Tibial nerve (tissue), 4 donors: Measurements from ENCODE around the gene ASCC2. TPM values are rescaled to one million over a fixed set of nuclear protein-coding genes. Genes with fewer than 3 reads are reported as not detected.

Experiments used
- DNase-seq, 2 donors: peaks; one replicate each; pipeline ENCODE4 v3.0.0-alpha.2; 2019; ENCODE audit warnings: low spot score in 2 of 2
- H3K27ac ChIP-seq, 4 donors: fragments of 200-600 bp; sonication (generic) in 3 of 4; one replicate each; pipeline ENCODE4 v1.5.1; 2017 to 2019; ENCODE audit warnings: mild to moderate bottlenecking in 1 of 4
- H3K27me3 ChIP-seq, 2 donors: fragments of 200-600 bp; sonication (generic) in 1 of 2; one replicate each; pipeline versions ENCODE4 v1.5.1 to v1.6.0; 2017 to 2019
- H3K36me3 ChIP-seq, 3 donors: fragments of 200-600 bp; sonication (generic); one replicate each; pipeline ENCODE4 v1.5.1; 2018 to 2019
- H3K4me1 ChIP-seq, 4 donors: fragments of 200-600 bp; sonication (generic) in 3 of 4; one replicate each; pipeline ENCODE4 v1.5.1; 2017 to 2019
- H3K4me3 ChIP-seq, 4 donors: fragments of 200-600 bp; sonication (generic) in 3 of 4; one replicate each; pipeline ENCODE4 v1.5.1; 2017 to 2019; ENCODE audit warnings: mild to moderate bottlenecking in 1 of 4, moderate library complexity in 1 of 4
- H3K9me3 ChIP-seq, 4 donors: fragments of 200-600 bp; sonication (generic) in 3 of 4; one replicate each; pipeline ENCODE4 v1.5.1; 2017 to 2019
- CTCF ChIP-seq, 5 experiments: fragments of 200-600 bp in 3 of 5; fragments of 450-650 bp in 2 of 5; sonication (generic) in 3 of 5; IDR thresholded peaks; one replicate each; pipeline ENCODE4 v1.5.1; 2016 to 2019; ENCODE audit warnings: antibody characterized with exemption in 5 of 5, mild to moderate bottlenecking in 3 of 5, moderate library complexity in 2 of 5
- EP300 ChIP-seq, 2 donors: sonication (generic); formaldehyde crosslinking; IDR thresholded peaks; one replicate each; pipeline ENCODE4 v1.6.1; 2017; ENCODE audit warnings: antibody characterized with exemption in 2 of 2, mild to moderate bottlenecking in 1 of 2
- POLR2A ChIP-seq, 2 donors: fragments of 450-650 bp; IDR thresholded peaks; one replicate each; pipeline ENCODE4 v1.6.1; 2017; ENCODE audit warnings: antibody characterized with exemption in 2 of 2, mild to moderate bottlenecking in 2 of 2, moderate library complexity in 2 of 2
- whole genome bisulfite sequencing, 2 donors: methylation state at CpG; one replicate each; pipeline ENCODE4 v1.1.5; 2018; 5-methylcytosine and 5-hydroxymethylcytosine counted together
- total RNA-seq, 4 donors: library from RNA; depleted of rRNA; stranded (reverse); fragments of >200 nt; gene quantifications; one replicate each; pipeline ENCODE4 v1.1.0, GENCODE V29; 2016

Gene ASCC2
- total RNA-seq, 4 donors from 2014 or later: 30.4 to 45.3 (median 40.9) TPM

GRCh38 chr22:29799217-29799680 lies 38.8 kb downstream of the ASCC2 start:
- WGBS, 2 donors: 48 to 56% methylated on average over 8 of the region's 8 CpGs
- Histone ChIP-seq H3K27me3 (no peaks in the 10 kb centered on the region), H3K27ac (peak overlapping the region; percentile 42 to 87 (median 72)), H3K4me1 (peaks cover 0 to 29% (median 9%) of the 10 kb centered on the region in 4 donors), H3K9me3 (no peaks in the 10 kb centered on the region), H3K36me3 (peaks cover 0 to 100% (median 8%) of the 10 kb centered on the region in 3 donors), H3K4me3 (peak overlapping the region in 1 of 4 donors; percentile 17)
- TF ChIP-seq EP300 (IDR thresholded peaks at IDR 0.05) (peak in 1 of 2 donors; percentile 74), POLR2A (IDR thresholded peaks at IDR 0.05) (no peak), CTCF (IDR thresholded peaks at IDR 0.05) (peak in 2 of 5 experiments; percentile 18 to 21)
- peak; percentile 55 to 79 for DNase-seq

GRCh38 chr22:29798801-29799200 lies 39.3 kb downstream of the ASCC2 start:
- TF ChIP-seq POLR2A (IDR thresholded peaks at IDR 0.05) (no peak), CTCF (IDR thresholded peaks at IDR 0.05) (no peak), EP300 (IDR thresholded peaks at IDR 0.05) (no peak)
- peak overlapping the region in 1 of 4 donors; percentile 17 for H3K4me3 ChIP-seq
- H3K27me3 ChIP-seq: no peaks in the 10 kb centered on the region
- H3K4me1 ChIP-seq: peaks cover 0 to 29% (median 9%) of the 10 kb centered on the region in 4 donors
- H3K27ac ChIP-seq: peak overlapping the region; percentile 42 to 87 (median 72)
- 57 to 80% methylated on average over 2 of the region's 2 CpGs for WGBS, 2 donors
- no peaks in the 10 kb centered on the region for H3K9me3 ChIP-seq
- H3K36me3 ChIP-seq: peaks cover 0 to 99% (median 3%) of the 10 kb centered on the region in 3 donors
- no peak for DNase-seq

- TF ChIP-seq POLR2A (IDR thresholded peaks at IDR 0.05): no peak
- no peak for TF ChIP-seq EP300 (IDR thresholded peaks at IDR 0.05)
- no peak for TF ChIP-seq CTCF (IDR thresholded peaks at IDR 0.05)
- no peak for DNase-seq
- H3K4me1 ChIP-seq: peaks cover 0 to 29% (median 9%) of the 10 kb centered on the region in 4 donors
- no peak overlapping the region for H3K4me3 ChIP-seq
- H3K36me3 ChIP-seq: peaks cover 0 to 99% (median 2%) of the 10 kb centered on the region in 3 donors
- WGBS, 2 donors: 76 to 81% methylated on average over 5 to 6 of the region's 6 CpGs
- peak overlapping the region; percentile 6 to 87 (median 72) for H3K27ac ChIP-seq
- H3K27me3 ChIP-seq: no peaks in the 10 kb centered on the region
- no peaks in the 10 kb centered on the region for H3K9me3 ChIP-seq
Observed at GRCh38 chr22:29798318-29798717, 39.8 kb downstream of the ASCC2 start.

- no peaks in the 10 kb centered on the region for H3K9me3 ChIP-seq
Observed at GRCh38 chr22:29797351-29797750, 40.7 kb downstream of the ASCC2 start.

More at GRCh38 chr22:29797351-29797750, 40.7 kb downstream of the ASCC2 start:
- TF ChIP-seq CTCF (IDR thresholded peaks at IDR 0.05): no peak
- no peak for TF ChIP-seq EP300 (IDR thresholded peaks at IDR 0.05)
- TF ChIP-seq POLR2A (IDR thresholded peaks at IDR 0.05): no peak
- no peak overlapping the region for H3K27ac ChIP-seq
- DNase-seq: no peak
- H3K27me3 ChIP-seq: no peaks in the 10 kb centered on the region
- 82 to 94% methylated on average over 3 of the region's 3 CpGs for WGBS, 2 donors
- no peak overlapping the region for H3K4me3 ChIP-seq
- H3K4me1 ChIP-seq: peaks cover 0 to 29% (median 9%) of the 10 kb centered on the region in 4 donors
- H3K36me3 ChIP-seq: peaks cover 0 to 99% (median 10%) of the 10 kb centered on the region in 3 donors
